GM12878 (cell line): ENCODE results near the gene KCNMB4. TPM values are rescaled to one million over a fixed set of nuclear protein-coding genes. Genes with fewer than 3 reads are reported as not detected.

Experiments used
- ATAC-seq: fragments of 200-7000 bp; cut with Tn5 transposase; 3 replicates; pipeline ENCODE4 v1.9.1; 2020; ENCODE audit warnings: mild to moderate bottlenecking, moderate library complexity
- BruUV-seq: library from RNA; stranded (reverse); fragments of 400-500 nt; replicated peaks from 2 replicates; lab custom pipeline; 2021; lab: Mats Ljungman, UMichigan
- CTCF ChIA-PET: fragments of 300-600 bp; sonication (Branson Sonifier 250); formaldehyde crosslinking; extraction: SDS; loops from one replicate; lab custom pipeline; 2021; ENCODE audit warnings: inconsistent platforms; lab: Yijun Ruan, JAX
- POLR2A ChIA-PET: fragments of 350-600 bp; formaldehyde crosslinking; extraction: SDS; loops from one replicate; lab custom pipeline; 2021; ENCODE audit warnings: inconsistent platforms; lab: Charles Lee
- RAD21 ChIA-PET: fragments of 300-600 bp; sonication (Branson Sonifier 250); formaldehyde crosslinking; loops from one replicate; lab custom pipeline; 2023; ENCODE audit warnings: antibody characterized with exemption; ENCODE audit not compliant: unreplicated experiment; lab: Charles Lee
- SMC1A ChIA-PET: fragments of 300-600 bp; sonication (Branson Sonifier 250); formaldehyde crosslinking; loops from one replicate; lab custom pipeline; 2023; ENCODE audit not compliant: unreplicated experiment, uncharacterized antibody; lab: Charles Lee
- DNase-seq: peaks from one replicate; pipeline ENCODE4 v3.0.0-alpha.2; 2011; ENCODE audit warnings: low read depth, low spot score
- FAIRE-seq: peaks from 3 replicates; lab custom pipeline; 2011; peaks lifted over from hg19 to GRCh38; lab: Jason Lieb, UNC
- H2AFZ ChIP-seq: 2 replicates; pipeline ENCODE4 v1.6.0; 2011; ENCODE audit warnings: low read depth, low read length, control low read depth; ENCODE audit not compliant: control insufficient read depth
- H3K27ac ChIP-seq: 2 replicates; pipeline ENCODE4 v1.5.1; 2011; ENCODE audit warnings: control low read depth; ENCODE audit not compliant: control insufficient read depth, insufficient read depth
- H3K27me3 ChIP-seq, 2 experiments: replicated peaks in 1 of 2; 2 replicates each; pipeline versions ENCODE4 v1.6.0 to v1.6.1; 2011; ENCODE audit warnings: low read length in 1 of 2; ENCODE audit not compliant: control insufficient read depth in 2 of 2, insufficient read depth in 2 of 2
- H3K36me3 ChIP-seq, 2 experiments: 2 replicates each; pipeline ENCODE4 v1.5.1; 2011; ENCODE audit warnings: low read length in 1 of 2; ENCODE audit not compliant: control insufficient read depth in 2 of 2, insufficient read depth in 2 of 2
- H3K4me1 ChIP-seq: 2 replicates; pipeline ENCODE4 v1.6.1; 2011; ENCODE audit warnings: mild to moderate bottlenecking, low read length, moderate library complexity, mixed read lengths; ENCODE audit not compliant: control insufficient read depth, insufficient read depth
- H3K4me2 ChIP-seq: 2 replicates; pipeline ENCODE4 v1.6.0; 2011; ENCODE audit warnings: control low read depth; ENCODE audit not compliant: control insufficient read depth, insufficient read depth
- H3K4me3 ChIP-seq: fragments of 200-600 bp; sonication (generic); 2 replicates; pipeline ENCODE4 v1.5.1; 2016
- H3K79me2 ChIP-seq: 2 replicates; pipeline ENCODE4 v1.6.0; 2011; ENCODE audit warnings: low read length; ENCODE audit not compliant: control insufficient read depth, insufficient read depth
- H3K9ac ChIP-seq: 2 replicates; pipeline ENCODE4 v1.8.0; 2011; ENCODE audit warnings: low read length, control low read depth, mixed read lengths; ENCODE audit not compliant: control insufficient read depth, insufficient read depth
- H3K9me3 ChIP-seq: replicated peaks from 3 replicates; pipeline ENCODE4 v1.5.1; 2011; ENCODE audit warnings: mild to moderate bottlenecking, low read length; ENCODE audit not compliant: control insufficient read depth, insufficient read depth
- H4K20me1 ChIP-seq: 2 replicates; pipeline ENCODE4 v1.6.0; 2011; ENCODE audit not compliant: control insufficient read depth, insufficient read depth
- BHLHE40 ChIP-seq, 2 experiments: fragments of 450-650 bp in 1 of 2; IDR thresholded peaks; 2 replicates each; pipeline ENCODE4 v1.6.1; 2011 to 2017; ENCODE audit warnings: low read depth in 2 of 2, borderline replicate concordance in 1 of 2, improper control_type of control experiment in 1 of 2, low read length in 1 of 2, mild to moderate bottlenecking in 1 of 2
- CHD4 ChIP-seq: fragments of 200-600 bp; sonication (generic); IDR thresholded peaks from 2 replicates; pipeline ENCODE4 v1.6.1; 2016; ENCODE audit warnings: mild to moderate bottlenecking
- CREM ChIP-seq: IDR thresholded peaks from 2 replicates; pipeline ENCODE4 v1.6.1; 2014; ENCODE audit warnings: antibody characterized with exemption, low read depth
- CTCF ChIP-seq, 3 experiments: IDR thresholded peaks in 2 of 3; conservative IDR thresholded peaks in 1 of 3; 2 replicates each; pipeline ENCODE4 v1.5.1; 2011; ENCODE audit warnings: low read depth in 3 of 3, low read length in 3 of 3, mild to moderate bottlenecking in 3 of 3, control low read depth in 2 of 3, moderate library complexity in 2 of 3, inconsistent platforms in 1 of 3, mixed read lengths in 1 of 3; ENCODE audit not compliant: control insufficient read depth in 2 of 3, insufficient read depth in 1 of 3; ENCODE audit errors: extremely low read depth in 1 of 3
- DPF2 ChIP-seq: fragments of 450-650 bp; IDR thresholded peaks from 2 replicates; pipeline ENCODE4 v1.6.1; 2017; ENCODE audit warnings: mild to moderate bottlenecking
- E4F1 ChIP-seq: fragments of 450-650 bp; IDR thresholded peaks from 2 replicates; pipeline ENCODE4 v1.6.1; 2018; ENCODE audit warnings: borderline replicate concordance, mild to moderate bottlenecking; ENCODE audit not compliant: partially characterized antibody
- ESRRA ChIP-seq: IDR thresholded peaks from 2 replicates; pipeline ENCODE4 v1.6.1; 2012; ENCODE audit warnings: mild to moderate bottlenecking, low read length, improper control_type of control experiment
- GABPA ChIP-seq: IDR thresholded peaks from 2 replicates; pipeline ENCODE4 v1.6.1; 2014; ENCODE audit warnings: antibody characterized with exemption, low read depth, mild to moderate bottlenecking, inconsistent platforms
- HCFC1 ChIP-seq: fragments of 150-350 bp; IDR thresholded peaks from 2 replicates; pipeline ENCODE4 v1.6.1; 2014; ENCODE audit warnings: low read length
- MEF2A ChIP-seq: IDR thresholded peaks from 2 replicates; pipeline ENCODE4 v1.6.1; 2011; ENCODE audit warnings: low read depth, mild to moderate bottlenecking, low read length, moderate library complexity; ENCODE audit not compliant: insufficient read depth
- MYC ChIP-seq: IDR thresholded peaks from 2 replicates; pipeline ENCODE4 v1.6.1; 2011; ENCODE audit warnings: mild to moderate bottlenecking, low read length, moderate library complexity, inconsistent platforms; ENCODE audit not compliant: insufficient read depth, insufficient replicate concordance, insufficient read length, severe bottlenecking
- NR2F1 ChIP-seq: fragments of 450-650 bp; conservative IDR thresholded peaks from 2 replicates; pipeline ENCODE4 v1.6.1; 2017; ENCODE audit warnings: mild to moderate bottlenecking
- RELA ChIP-seq: fragments of 450-650 bp; IDR thresholded peaks from 2 replicates; pipeline ENCODE4 v1.8.0; 2014; ENCODE audit warnings: borderline replicate concordance; ENCODE audit not compliant: partially characterized antibody
- SMAD5 ChIP-seq: IDR thresholded peaks from 2 replicates; pipeline ENCODE4 v1.6.1; 2016; ENCODE audit warnings: antibody characterized with exemption, low read depth
- ZNF592 ChIP-seq: fragments of 450-650 bp; IDR thresholded peaks from 2 replicates; pipeline ENCODE4 v1.6.1; 2017; ENCODE audit warnings: mild to moderate bottlenecking, moderate library complexity
- in situ Hi-C: fragments of 300-500 bp; cut with MboI; formaldehyde crosslinking; loops from 9 replicates; pipeline ENCODE4 v1.14.3; 2018; ENCODE audit warnings: mixed read lengths
- intact Hi-C: fragments of 100-400 bp; cut with micrococcal nuclease; formaldehyde crosslinking; loops from one replicate; pipeline ENCODE4 v1.14.2; 2022; ENCODE audit not compliant: unreplicated experiment
- polyA plus RNA-seq, 11 experiments: library from polyadenylated mRNA; depleted of rRNA in 4 of 11; unstranded in 6 of 11; stranded (reverse) in 5 of 11; fragments of >200 nt; fragmentation: Nextera tagmentation in 4 of 11; fragmentation: Illumina TruSeq in 1 of 11; extraction: Ambion mirVana in 4 of 11; extraction: Trizol in 1 of 11; gene quantifications; 1 replicate in 1 of 11; 2 replicates in 10 of 11; pipeline versions ENCODE4 v1.2.1 to v1.2.3, GENCODE V29; 2011 to 2016; ENCODE audit warnings: inconsistent platforms in 2 of 11, missing spikeins in 2 of 11, low read depth in 1 of 11
- total RNA-seq, 4 experiments: library from RNA; depleted of rRNA in 3 of 4; stranded (reverse); fragments of >200 nt in 3 of 4; fragmentation: Illumina TruSeq in 1 of 4; extraction: Trizol in 1 of 4; gene quantifications; 2 replicates each; pipeline versions ENCODE4 v1.2.1 to v1.2.3, GENCODE V29; 2013 to 2021

The KCNMB4 gene
- total and polyA plus RNA-seq, 10 of the 15 experiments (the other 5 are each of a cell fraction or from before 2014, with no cell fraction given): 0.06 to 0.37 (median 0.16) TPM; not detected in 2

GRCh38 chr12:70456953-70457352 lies 90.9 kb downstream of the KCNMB4 start:
- FAIRE-seq (no peak), DNase-seq (no peak), ATAC-seq (no peak)
- TF ChIP-seq ZNF592 (no peak), ESRRA (no peak), CTCF (IDR thresholded peaks at IDR 0.05 in 2 of 3, conservative IDR thresholded peaks at IDR 0.05 in 1 of 3; ENCODE audit: control insufficient read depth in 2 of 3, extremely low read depth in 1 of 3, insufficient read depth in 1 of 3, low read depth in 3 of 3, low read length in 3 of 3) (no peak), MEF2A (no peak), MYC (no peak), CHD4 (no peak), GABPA (no peak), RELA (no peak), CREM (no peak), BHLHE40 (IDR thresholded peaks at IDR 0.05; ENCODE audit: borderline replicate concordance in 1 of 2, low read depth in 2 of 2, low read length in 1 of 2) (no peak), E4F1 (no peak), DPF2 (no peak), NR2F1 (no peak), SMAD5 (no peak), HCFC1 (no peak)
- ChIA-PET POLR2A (no interaction called here), CTCF (no interaction called here), RAD21 (no interaction called here), SMC1A (no interaction called here)
- Histone ChIP-seq H3K79me2 (no peaks in the 10 kb centered on the region), H3K4me3 (no peak overlapping the region), H4K20me1 (no peaks in the 10 kb centered on the region), H3K27me3 (no peaks in the 10 kb centered on the region), H3K4me1 (no peaks in the 10 kb centered on the region), H3K9me3 (peaks cover 2% of the 10 kb centered on the region; the same call in 2 of the 3 replicates), H2AFZ (no peak overlapping the region), H3K27ac (no peak overlapping the region), H3K4me2 (no peak overlapping the region), H3K9ac (no peak overlapping the region), H3K36me3 (no peaks in the 10 kb centered on the region)
- in situ Hi-C loops (no loop called here), intact Hi-C loops (no loop called here)
- no TSS peak for BruUV-seq
